NCI-H1105 (cell line): ENCODE results near the gene ZNF549.

Source experiments
- DNase-seq: peaks from one replicate; lab custom pipeline; 2025; lab: John Stamatoyannopoulos, UW

The ZNF549 gene

GRCh38 chr19:57566396-57567265, 39.5 kb downstream of the ZNF549 start:
- DNase-seq: no peak

DNA sequence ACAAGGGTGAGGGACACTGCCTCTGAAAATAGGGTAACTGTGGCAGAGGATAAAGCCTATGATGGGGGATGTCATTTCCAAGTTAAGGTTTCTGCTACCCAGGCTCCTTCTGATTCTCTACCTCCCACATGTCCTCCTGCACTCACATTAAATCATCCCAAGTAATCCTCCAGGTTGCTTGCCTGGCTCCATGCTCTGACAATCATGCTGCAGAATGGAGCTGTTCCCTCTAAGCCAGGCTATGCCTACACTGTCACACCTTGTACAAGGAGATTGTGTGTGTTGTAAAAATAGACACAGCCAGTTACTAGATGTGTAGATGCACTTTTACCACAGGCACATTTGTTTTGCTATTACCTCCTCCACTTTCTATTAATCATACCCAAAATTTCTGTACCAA, 43.6 kb downstream of the ZNF549 start:
- DNase-seq: no peak

- no peak for DNase-seq
These were observed 45.3 kb downstream of the ZNF549 start for GRCh38 chr19:57572415-57572947.

DNA sequence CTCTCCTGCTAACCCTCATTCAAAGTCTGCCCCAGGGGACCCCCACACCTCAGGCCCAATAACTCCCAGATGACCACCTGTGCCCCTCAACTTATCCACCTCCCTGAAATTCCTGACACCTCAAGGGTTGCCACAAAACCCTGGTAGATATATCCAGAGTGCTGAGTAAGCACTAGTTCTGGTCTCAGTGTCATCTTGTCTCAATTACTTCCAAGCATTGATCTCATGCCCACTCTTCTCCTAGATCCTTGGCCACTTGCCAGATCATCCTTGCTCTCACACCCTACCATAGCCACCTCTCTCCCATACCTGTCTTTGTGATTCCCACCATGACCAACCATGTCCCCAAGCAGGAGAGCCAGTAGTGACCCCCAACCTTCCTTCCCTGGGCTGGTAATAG, 49.5 kb downstream of the ZNF549 start:
- no peak for DNase-seq

DNA sequence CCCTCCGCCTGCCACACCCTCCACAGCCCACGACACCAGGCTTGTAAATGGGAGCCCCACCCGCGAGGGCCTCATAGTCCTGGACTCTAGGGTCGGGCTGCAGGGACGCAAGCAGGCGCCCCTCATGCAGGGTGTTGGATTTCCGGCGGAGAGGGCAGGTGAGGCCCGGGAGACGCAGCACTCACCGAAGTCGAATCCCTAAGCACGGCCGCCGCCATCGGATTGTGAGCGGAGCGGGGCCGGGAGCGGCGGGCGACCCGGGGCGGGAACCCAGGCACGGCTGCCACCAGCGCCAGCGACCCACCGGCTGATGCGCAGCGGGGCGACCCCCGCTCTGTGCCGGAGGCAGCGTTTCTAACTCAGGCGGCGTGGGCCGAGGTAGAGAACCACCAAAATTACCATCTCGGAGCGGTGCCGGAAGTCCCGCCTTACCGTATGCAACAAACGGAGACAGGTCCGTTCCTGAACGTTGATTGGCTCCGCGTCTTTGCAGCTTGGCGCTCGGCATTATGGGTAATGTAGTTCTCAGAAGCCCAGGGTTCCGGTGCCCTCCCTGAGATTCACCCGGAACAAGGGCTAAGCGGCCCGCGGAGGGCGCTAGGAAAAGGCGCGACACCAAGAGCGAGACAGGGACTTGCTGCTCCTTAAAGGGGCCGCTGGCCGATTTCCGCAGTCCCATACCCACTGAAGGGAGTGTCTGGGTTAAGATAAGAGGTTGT, 51.5 kb downstream of the ZNF549 start, which contains the start of gene ZNF416:
TSS of gene ZNF416 (minus strand) at position 425 of the 719 bp plus-strand sequence. CDS start at position 218, 207 bp downstream.
- peak; percentile 98 for DNase-seq

DNA sequence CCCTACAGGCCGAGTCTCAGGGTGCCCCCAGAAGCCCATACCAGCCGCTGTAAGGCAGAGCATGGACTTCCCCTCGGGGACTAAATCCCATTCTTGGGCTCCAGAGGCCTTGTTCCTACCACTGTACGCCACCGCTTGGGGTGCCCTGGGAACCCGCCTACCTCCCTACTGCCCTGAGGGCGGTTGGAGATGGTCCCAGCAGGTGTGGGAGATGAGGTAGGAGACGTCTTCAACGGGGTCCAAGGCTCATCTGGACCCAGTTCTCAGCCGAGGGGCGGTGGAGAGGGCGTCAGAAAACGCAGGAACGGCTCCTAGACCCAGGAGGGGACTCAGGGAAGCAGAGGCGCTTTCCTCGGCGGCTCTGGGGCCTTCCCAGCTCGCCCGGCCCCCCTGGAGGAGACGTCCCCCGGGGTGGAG, 56.0 kb downstream of the ZNF549 start:
- no peak for DNase-seq

DNA sequence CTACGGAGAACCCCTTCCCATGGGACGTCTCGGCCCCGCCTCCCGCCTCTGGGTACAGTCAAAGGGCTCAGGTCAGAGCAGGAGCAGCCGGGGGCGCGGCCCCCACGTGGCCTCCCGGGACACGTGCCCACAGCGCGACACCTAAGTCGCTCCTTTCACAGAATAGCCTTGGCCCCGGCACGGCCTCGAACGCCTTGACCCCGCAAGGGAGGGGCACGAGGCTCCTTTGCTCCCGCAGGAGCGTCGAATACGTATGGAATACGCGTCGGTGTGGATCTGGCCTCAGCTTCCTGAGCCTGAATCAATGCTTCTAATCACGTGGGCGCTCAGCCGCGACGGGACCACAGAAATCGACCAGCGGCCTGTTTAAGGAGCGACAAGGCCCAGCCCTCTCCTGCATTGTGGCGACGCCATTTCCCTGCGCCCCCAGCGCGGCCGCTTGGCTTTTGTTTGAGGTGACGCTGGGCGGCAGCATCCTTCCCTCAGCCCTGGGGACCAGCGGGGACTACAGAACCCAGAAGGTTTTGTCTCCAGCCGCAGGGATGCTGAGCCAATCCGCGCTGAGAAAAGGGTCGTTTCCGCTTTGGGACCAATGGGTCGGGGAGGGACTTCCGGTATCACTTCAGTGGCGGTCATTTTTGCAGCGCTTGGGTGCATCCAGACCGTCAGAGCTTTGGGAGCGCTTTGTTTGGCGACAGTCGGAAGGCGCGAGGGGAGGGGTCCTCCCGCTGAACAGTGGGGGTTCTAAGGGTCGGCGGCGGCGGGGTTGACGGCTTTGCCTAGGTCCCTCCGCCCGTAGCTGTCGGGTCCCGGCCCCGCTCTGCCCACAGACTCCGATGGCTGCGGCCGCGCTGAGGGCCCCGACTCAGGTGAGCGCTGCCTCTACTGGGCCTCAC, 56.6 kb downstream of the ZNF549 start, which contains the start of gene ZIK1:
TSS of gene ZIK1 (plus strand) at position 625 of the 896 bp plus-strand sequence. CDS start at position 837, 212 bp downstream.
- peak; percentile 91 for DNase-seq

DNA sequence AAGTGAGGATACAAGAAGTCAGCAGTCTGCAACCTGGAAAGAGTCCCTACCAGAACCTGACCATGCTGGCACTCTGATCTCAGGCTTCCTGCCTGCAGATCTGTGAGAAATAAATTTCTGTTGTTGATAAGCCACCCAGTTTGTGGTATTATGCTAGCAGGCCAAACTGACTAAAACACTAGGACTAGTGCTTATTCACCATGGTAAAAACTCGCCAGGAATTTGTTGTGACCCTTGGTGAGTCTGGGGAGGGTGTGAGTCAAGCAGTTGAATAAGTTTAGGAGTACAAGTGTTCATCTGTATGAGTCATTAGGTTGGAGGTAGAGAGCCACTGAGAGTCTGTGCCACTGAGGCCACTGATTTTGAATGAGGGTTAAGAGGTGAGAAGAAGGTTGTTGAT, 60.4 kb downstream of the ZNF549 start:
- DNase-seq: no peak

- no peak for DNase-seq
These were observed 72.2 kb downstream of the ZNF549 start for GRCh38 chr19:57599377-57599760.

GRCh38 chr19:57599761-57600383, 72.7 kb downstream of the ZNF549 start, which contains the start of gene ZNF530:
ZNF530 (plus strand) TSS chr19:57599885; CDS start chr19:57604346, 4,461 bp downstream.
- peak; percentile 96 for DNase-seq

- DNase-seq: no peak
These were observed 79.8 kb downstream of the ZNF549 start for GRCh38 chr19:57606931-57607330.
